ENCODE data around the gene CCL4. TPM values are rescaled to one million over a fixed set of nuclear protein-coding genes. Genes with fewer than 3 reads are reported as not detected.
A peak's percentile ranks its signal among the peaks of the same experiment; 100 is the strongest.

Gene CCL4
- total and polyA plus RNA-seq, 2 donors from 2014 or later = 3.9 to 5.1 TPM

DNA sequence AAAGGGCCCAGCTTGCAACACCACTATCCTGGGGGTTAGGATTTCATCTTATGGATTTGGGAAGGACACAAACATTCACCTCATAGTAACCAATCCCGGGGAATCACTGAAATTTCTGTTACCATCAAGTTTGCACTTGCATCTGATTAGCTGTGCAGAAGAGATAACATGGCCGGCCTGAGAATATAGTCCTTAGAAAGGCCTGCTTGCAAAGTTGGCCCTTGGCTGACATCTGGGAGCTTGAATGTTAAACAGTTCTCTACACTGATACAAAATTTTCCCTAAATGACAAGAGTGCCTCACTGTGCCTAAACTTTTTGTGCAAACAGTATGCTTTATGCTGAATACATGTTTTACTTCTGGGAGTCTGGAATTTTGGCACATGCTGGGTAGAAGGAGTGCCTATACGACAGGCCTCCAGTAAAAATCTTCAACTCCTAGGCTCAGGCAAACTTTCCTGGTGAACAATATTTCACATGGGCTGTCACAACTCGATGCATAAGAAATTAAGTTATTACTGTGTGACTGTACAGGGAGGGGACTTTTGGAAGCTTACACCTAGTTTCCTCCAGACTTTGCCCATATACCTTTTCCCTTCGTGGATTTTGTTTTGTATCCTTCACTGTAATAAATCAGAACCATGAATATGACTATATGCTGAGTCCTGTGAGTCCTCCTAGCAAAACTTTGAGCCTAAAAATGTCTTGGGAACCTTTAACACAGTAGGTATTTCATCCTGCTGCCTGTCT lies 41.5 kb downstream of the CCL4 start:
- Histone ChIP-seq H3K27ac (ENCODE audit: low read depth in 2 of 2, low read length in 2 of 2) (no peak overlapping the region), H3K4me3 (ENCODE audit: low read length in 3 of 3) (no peak overlapping the region), H3K36me3 (ENCODE audit: control insufficient read depth in 2 of 3, insufficient read depth in 3 of 3, low read length in 3 of 3) (no peaks in the 10 kb centered on the region), H3K27me3 (ENCODE audit: control insufficient read depth, insufficient read depth, low read length) (no peaks in the 10 kb centered on the region), H3K9me3 (ENCODE audit: control insufficient read depth in 2 of 3, insufficient read depth in 1 of 3, low read length in 3 of 3) (no peaks in the 10 kb centered on the region), H3K9ac (ENCODE audit: low read length in 3 of 3) (no peak overlapping the region), H3K4me1 (ENCODE audit: control insufficient read depth in 2 of 3, insufficient read depth in 2 of 3, low read depth in 1 of 3, low read length in 3 of 3) (no peaks in the 10 kb centered on the region)
- FAIRE-seq = no peak
- no peak for DNase-seq
- TF ChIP-seq, protein P1, sequence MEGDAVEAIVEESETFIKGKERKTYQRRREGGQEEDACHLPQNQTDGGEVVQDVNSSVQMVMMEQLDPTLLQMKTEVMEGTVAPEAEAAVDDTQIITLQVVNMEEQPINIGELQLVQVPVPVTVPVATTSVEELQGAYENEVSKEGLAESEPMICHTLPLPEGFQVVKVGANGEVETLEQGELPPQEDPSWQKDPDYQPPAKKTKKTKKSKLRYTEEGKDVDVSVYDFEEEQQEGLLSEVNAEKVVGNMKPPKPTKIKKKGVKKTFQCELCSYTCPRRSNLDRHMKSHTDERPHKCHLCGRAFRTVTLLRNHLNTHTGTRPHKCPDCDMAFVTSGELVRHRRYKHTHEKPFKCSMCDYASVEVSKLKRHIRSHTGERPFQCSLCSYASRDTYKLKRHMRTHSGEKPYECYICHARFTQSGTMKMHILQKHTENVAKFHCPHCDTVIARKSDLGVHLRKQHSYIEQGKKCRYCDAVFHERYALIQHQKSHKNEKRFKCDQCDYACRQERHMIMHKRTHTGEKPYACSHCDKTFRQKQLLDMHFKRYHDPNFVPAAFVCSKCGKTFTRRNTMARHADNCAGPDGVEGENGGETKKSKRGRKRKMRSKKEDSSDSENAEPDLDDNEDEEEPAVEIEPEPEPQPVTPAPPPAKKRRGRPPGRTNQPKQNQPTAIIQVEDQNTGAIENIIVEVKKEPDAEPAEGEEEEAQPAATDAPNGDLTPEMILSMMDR (IDR thresholded peaks at IDR 0.05; ENCODE audit: borderline replicate concordance, extremely low read depth, insufficient read depth) = no peak
- intact Hi-C loops (cut with DNase I) = no loop called here

DNA sequence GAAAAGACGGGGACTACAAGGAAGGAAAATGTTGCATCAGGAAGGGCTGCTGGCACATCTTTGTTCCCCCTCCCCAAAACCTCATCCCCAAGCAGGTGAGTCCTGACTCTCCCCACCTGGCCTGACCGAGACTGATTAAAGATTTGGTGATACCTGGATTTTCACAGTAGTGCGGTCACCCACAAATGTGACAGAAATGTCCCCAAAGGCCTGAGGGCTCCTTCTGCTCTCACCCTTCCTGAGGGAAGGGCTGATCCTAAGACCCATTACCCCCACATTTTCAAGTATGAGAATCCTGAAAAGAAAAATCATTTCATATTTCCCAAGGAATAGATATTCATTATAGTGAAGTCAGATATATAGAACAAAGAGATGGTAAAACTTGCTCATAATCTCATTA lies 44.0 kb downstream of the CCL4 start:
- Histone ChIP-seq H3K27me3 (ENCODE audit: control insufficient read depth, insufficient read depth, low read length) (no peaks in the 10 kb centered on the region), H3K36me3 (ENCODE audit: control insufficient read depth in 2 of 3, insufficient read depth in 3 of 3, low read length in 3 of 3) (no peaks in the 10 kb centered on the region), H3K4me3 (ENCODE audit: low read length in 3 of 3) (no peak overlapping the region), H3K9me3 (ENCODE audit: control insufficient read depth in 2 of 3, insufficient read depth in 1 of 3, low read length in 3 of 3) (no peaks in the 10 kb centered on the region), H3K9ac (ENCODE audit: low read length in 3 of 3) (no peak overlapping the region), H3K4me1 (ENCODE audit: control insufficient read depth in 2 of 3, insufficient read depth in 2 of 3, low read depth in 1 of 3, low read length in 3 of 3) (no peaks in the 10 kb centered on the region), H3K27ac (ENCODE audit: low read depth in 2 of 2, low read length in 2 of 2) (no peak overlapping the region)
- TF ChIP-seq, protein P1 (IDR thresholded peaks at IDR 0.05; ENCODE audit: borderline replicate concordance, extremely low read depth, insufficient read depth) = no peak
- intact Hi-C loops (cut with DNase I) = no loop called here
- DNase-seq = no peak
- no peak for FAIRE-seq

DNA sequence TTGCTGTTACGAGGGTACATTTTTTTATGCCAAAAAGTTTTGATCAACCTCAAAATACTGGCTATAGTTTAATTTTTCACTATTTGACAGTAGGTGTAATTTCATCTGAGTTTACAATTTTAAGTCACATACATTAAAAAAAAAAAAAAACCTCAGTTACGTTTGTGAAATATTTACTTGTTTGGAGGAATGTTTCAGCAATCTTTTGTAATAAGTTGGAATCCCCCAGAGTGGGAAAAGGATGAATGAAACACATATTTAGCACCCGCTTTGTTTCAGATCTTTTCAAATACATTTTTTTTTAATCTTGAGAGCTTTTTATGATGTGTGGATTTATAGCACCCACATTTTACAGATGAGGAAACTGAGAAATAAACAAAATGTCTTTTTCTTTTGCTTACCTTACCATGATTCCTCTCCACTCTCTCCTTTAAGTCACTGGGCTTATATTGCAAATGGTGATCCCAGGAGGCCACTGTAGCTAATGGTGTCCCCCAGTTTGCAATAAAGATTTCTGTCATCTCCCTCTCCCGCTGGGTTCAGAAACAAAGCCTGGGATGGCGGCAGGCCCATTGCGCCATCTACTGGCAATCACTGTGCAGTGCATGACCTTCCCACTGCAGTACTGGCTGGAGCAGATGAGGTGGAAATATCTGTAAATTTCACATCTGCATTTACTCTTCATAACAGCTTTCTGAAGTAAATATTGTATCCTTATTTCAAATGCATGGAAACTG lies 45.1 kb downstream of the CCL4 start:
- intact Hi-C loops (cut with DNase I) = no loop called here
- no peak overlapping the region for H3K9ac ChIP-seq (ENCODE audit: low read length in 3 of 3)
- H3K4me1 ChIP-seq (ENCODE audit: control insufficient read depth in 2 of 3, insufficient read depth in 2 of 3, low read depth in 1 of 3, low read length in 3 of 3) = no peaks in the 10 kb centered on the region
- H3K36me3 ChIP-seq (ENCODE audit: control insufficient read depth in 2 of 3, insufficient read depth in 3 of 3, low read length in 3 of 3) = no peaks in the 10 kb centered on the region
- peak in 4 of 5 donors; percentile 66 to 86 (median 75) for DNase-seq
- FAIRE-seq = no peak
- TF ChIP-seq, protein P1 (IDR thresholded peaks at IDR 0.05; ENCODE audit: borderline replicate concordance, extremely low read depth, insufficient read depth) = peak; percentile 99
- no peak overlapping the region for H3K4me3 ChIP-seq (ENCODE audit: low read length in 3 of 3)
- H3K27ac ChIP-seq (ENCODE audit: low read depth in 2 of 2, low read length in 2 of 2) = no peak overlapping the region
- no peaks in the 10 kb centered on the region for H3K9me3 ChIP-seq (ENCODE audit: control insufficient read depth in 2 of 3, insufficient read depth in 1 of 3, low read length in 3 of 3)
- H3K27me3 ChIP-seq (ENCODE audit: control insufficient read depth, insufficient read depth, low read length) = no peaks in the 10 kb centered on the region
